Activated CD8-positive, alpha-beta memory T cell treated with anti-CD3 and anti-CD28 coated beads, Interleukin-2, amount 50 U/mL, for 24 hours (primary cell): ENCODE results near the gene NRXN3.
A peak's percentile ranks its signal among the peaks of the same experiment; 100 is the strongest.

Experiments used
- DNase-seq: peaks from one replicate; pipeline ENCODE4 v3.0.0-alpha.2; 2020; ENCODE audit errors: extremely low read depth

The NRXN3 gene

DNA sequence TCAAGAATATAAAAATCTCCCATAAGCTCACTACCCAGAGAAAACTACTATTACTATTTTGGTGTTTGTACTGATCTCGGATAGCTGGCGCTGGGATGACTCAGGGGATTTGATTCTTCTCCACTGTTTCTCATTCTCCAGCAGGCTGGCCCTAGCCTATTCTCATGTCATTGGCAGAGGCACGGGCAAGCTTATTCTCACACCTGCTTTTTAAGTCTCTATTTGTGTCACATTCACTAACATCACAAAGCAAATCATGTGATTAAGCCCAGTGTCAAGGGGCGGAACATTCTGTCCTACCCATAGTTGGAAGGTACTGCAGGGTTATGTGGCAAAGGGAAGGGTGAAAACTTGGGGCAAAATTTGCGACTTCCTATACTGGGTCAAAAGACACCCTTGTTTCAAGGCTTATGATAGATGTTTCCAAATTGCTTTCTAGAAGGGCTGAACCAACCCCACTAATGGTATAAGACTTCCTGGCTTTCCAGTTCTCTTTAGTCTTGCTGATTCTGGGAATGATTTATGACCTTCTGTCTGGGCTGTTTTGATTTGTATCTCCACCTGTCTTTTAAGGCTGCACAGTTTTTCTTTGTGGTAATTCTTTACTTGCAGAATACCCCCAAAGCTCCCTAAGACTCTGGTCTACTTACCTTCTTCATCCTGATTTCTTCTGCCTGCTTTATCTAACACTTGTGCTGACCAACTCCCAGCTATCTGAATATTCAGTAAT, 406.4 kb downstream of the NRXN3 start:
- DNase-seq, result no peak

- no peak for DNase-seq
Measured at GRCh38 chr14:78581229-78581628, 411.1 kb downstream of the NRXN3 start.

GRCh38 chr14:78586681-78587080, 416.5 kb downstream of the NRXN3 start:
- no peak for DNase-seq

DNA sequence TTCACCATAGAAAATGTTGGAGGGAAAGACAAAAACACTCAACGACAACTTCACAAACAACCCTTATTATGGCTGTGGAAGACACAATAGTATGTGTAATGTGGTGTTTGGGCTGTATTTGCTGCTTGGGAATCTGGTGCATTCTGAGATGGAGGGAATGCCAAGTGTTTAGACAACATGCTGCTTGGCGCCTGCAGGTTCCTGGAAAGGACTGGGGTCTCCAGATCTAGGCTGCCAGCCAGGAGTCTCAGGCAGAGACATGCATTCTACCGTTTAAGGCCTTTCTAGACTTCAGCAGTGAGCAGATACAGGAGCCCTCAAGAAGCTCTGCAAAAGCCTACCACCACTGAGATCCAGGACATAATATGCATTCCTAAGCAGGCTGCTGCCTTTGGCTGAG, 418.7 kb downstream of the NRXN3 start:
- no peak for DNase-seq

- DNase-seq, result no peak
Measured at GRCh38 chr14:78592616-78593219, 422.5 kb downstream of the NRXN3 start.

DNA sequence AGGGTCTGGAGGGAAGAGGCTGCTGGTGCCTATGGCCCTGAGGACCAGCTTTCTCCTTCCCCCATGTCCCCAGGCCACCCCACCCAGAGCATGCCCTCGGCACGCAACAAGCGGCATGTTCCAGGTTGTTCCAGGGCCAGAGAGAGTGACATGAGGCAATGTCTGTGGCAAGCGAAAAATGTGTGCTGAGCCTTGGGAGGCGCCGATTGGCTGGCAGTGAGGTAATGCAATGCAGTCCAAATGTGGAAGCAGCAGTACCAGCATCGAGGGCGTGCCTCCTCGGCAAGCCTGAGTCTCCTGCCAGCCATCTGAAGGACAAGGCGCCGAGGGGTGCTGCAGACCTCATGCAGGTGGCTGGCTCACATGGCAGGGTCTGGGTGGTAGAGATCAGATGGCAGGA, 423.8 kb downstream of the NRXN3 start:
- DNase-seq, result no peak

DNA sequence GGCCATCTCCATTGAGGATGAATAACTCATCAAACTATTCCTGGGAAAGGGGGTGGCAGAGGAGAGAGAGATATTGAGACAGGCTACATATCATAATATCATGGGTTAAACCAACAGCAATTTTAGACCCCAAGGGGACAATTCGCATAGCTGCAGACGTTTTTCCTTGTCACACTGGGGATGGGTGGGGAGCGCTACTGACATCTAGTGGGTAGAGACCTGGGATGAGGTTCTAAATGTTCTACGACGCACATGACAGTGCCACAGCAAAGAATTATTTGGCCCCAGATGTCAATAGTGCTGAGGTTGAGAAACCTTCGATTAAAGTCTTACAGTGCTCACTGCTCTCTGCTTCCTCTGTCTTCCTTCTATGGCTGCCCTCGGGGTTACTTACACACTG, 425.6 kb downstream of the NRXN3 start:
- no peak for DNase-seq

DNA sequence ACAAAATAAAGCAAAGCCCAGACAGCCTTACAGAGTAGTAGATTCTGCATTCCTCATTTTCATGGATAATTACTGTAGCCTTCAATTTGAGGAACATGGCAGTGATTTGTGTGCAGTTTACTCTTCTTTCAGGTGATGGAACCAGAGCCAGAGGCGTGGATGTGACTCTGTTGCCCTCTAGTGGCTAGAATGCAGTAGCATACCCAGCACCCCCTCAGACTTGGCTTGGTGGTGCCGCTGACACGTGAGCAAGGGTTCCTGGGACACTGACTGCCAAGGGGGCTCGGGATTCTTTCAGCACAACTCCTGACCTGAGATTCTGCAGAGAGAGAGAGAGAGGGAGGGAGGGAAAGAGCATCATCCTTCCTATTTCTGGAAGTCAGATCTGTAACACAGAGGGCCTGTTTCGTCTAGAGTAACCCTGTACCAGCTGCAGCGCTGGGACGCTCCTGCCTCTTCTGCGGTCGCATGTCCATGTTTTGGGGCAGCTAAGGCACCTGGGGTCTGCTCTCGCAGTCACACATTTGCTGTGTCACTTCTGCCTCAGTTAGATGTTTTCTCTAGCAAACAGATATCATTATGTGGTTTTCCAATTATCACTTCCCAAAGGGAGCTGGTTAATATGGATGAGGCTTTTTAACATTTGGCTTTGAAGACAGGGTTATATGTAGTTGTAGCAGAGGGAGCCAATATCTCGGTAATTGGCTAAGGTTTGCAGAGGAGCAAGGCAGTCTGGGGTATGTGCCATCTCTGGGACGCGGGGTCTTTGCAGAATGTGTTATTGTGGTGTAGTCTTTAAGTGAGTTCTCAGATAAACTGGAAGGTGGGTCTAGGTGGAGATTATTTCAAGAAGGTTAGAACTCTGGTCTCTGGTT, 428.1 kb downstream of the NRXN3 start:
- peak; percentile 14 for DNase-seq

GRCh38 chr14:78605025-78605762, 435.0 kb downstream of the NRXN3 start:
- no peak for DNase-seq

DNA sequence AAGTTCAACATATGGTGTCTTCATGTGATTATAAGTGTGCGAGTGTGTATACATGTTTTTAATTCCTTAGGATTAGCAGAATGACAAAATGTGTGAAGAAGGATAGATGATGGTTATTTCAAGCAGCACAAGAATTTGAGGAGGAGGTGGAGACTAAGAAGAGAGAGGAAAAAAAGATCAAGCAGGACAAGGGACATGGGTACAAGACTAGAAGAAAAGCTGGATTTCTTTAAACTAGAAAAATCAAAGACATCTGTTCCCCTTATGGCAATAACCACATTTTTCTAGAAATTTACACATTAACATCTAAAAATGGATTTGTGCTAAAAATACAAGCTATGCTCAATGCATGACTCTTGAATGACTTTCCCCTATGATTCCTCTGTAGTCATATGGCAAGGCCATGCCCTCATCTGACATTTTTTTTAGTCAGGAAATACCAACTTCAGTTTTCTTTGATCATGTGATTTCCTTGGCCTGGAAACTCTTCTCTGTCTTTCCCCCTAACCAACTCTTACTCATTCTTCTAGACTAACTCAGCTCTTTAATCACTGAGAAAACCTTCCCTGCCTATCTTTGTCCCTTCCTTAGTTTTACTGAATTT, 435.8 kb downstream of the NRXN3 start:
- DNase-seq, result no peak

DNA sequence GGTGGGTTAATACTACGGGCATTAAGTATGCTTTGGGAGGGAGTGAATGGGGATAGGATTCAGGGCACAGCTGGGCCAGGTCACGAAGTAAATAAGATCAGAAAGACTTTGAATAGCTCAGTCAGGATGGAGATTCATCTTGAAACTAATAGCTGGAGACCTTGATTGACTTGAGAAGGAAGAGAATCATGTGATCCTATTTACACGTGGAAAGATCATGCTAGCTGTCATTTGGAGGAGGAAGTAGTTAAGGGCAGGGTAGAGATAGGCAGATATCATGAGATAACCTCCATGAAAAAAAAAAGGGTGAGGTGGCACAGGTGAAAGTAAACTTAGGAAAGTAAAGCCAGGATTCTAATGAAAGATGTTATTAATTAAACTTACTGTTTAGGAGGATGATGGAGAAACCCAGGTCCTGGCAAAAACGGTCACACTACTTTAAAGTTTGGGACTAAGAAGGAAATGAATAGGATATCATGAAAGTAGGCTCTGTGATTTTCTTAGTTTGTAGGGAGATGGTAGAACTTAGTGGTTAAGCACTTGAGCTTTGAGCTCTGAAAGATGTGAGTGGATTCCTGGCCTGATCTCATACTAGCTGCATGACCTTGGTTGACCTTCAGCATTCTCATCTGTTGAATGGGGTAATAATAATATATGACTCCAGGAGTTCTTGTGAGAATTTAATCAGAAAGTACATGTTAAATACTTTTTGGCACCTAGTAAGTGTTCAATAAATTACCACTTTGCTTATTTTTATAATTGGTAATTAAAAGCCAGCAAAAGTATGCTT, 439.0 kb downstream of the NRXN3 start:
- no peak for DNase-seq

GRCh38 chr14:78610994-78611393, 440.8 kb downstream of the NRXN3 start:
- no peak for DNase-seq

- DNase-seq, result no peak
Measured at GRCh38 chr14:78611796-78612571, 441.8 kb downstream of the NRXN3 start.

- DNase-seq, result no peak
Measured at GRCh38 chr14:78612666-78613065, 442.5 kb downstream of the NRXN3 start.

DNA sequence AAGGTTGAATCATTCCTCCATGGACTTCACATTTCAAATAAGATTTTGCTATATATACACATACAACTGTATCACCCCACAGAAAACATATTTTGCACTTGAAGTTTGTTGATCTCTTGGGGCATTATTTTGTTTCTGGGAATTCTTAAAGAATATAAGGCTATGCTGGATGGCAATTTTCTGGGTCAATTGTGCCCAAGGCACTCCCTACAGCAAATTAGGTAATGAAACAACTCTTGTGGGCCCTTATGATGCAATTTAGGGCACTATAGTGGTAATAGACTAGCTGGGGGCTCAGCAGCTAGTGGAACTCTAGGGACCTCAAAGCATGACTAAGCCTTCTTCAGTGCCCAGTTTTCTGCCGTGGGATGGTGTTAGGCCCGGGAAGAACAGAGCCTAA, 444.4 kb downstream of the NRXN3 start:
- DNase-seq, result no peak

DNA sequence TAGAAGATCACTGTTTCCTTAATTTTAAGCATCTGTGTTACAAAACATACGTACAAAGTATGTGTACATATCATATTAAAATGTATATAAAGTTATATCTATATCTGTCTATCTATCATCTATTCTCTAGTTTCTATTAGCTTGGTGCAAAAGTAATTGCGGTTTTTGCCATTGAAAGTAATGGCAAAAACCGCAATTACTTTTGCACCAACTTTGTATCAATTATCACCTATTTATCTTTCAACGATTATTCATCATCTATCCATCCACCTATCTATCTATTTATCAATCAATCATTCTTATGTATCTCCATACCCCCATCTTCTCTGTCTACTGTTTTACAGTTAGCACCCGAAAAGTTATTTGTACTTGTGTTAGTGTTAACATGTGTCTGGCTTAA, 447.6 kb downstream of the NRXN3 start:
- no peak for DNase-seq

GRCh38 chr14:78618368-78618767, 448.2 kb downstream of the NRXN3 start:
- no peak for DNase-seq

- no peak for DNase-seq
Measured at GRCh38 chr14:78627114-78627513, 456.9 kb downstream of the NRXN3 start.

GRCh38 chr14:78631551-78631950, 461.4 kb downstream of the NRXN3 start:
- no peak for DNase-seq

DNA sequence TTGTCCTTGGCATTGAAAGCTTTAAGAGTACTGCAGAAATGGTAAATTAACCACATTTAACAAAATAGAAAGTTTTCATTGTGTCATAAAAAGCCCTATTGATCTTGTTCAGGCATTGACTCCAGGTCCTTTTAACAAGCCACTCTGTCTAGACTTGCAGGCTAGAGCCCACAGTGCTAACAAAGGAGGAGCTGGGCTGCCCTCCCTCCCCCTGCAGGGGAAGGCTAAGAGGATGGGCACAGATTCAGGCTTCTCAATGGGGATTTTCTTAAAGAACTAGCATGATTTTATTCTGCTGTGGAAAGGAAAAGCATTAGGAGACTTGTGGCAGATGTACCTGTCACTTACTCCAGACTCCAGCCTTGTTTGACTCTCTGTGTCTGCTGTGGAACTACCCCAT, 463.6 kb downstream of the NRXN3 start:
- no peak for DNase-seq
